Fibroblast of skin of back (primary cell): ENCODE data around the gene SUPT20HL2.
"Not testable (repeated sequence)": the region's sequence is repeated elsewhere in the genome, so short reads cannot be mapped to it uniquely, and the experiment has no call there.

Experiments
- DNase-seq: peaks from one replicate; pipeline ENCODE4 v3.0.0-alpha.2; 2013

The SUPT20HL2 gene

DNA sequence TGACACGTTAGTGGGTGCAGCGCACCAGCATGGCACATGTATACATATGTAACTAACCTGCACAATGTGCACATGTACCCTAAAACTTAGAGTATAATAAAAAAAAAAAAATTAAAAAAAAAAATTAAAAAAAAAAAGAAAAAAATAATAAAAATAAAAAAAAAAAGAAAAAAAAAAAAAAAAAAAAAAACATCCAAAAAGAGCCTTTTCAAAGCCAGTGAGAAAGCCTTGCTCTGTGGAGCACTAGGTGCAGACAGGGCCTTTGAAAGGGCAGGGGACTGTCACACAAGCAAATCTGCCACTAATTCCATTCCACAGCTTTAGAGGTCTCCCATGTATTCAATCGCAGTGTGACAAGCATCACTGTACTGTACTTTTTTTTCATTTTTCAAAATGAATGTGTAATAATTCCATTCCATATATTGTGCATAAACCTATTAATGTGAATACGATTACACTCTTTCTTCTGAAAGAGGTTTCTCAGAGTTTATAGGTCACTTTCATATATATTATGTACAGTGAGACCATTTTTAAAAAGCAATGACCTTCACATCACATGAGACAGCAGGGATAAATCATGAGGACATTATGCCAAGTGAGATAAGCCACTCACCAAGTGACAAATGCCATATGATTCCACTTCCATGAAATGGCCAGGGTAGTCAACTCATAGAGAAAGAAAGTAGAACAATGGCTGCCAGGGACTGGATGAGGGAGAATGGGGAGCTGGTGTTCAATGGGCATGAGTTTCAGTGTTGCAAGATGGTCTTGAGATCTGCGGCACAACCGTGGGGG, 4.1 kb downstream of the SUPT20HL2 start:
- not testable (repeated sequence) for DNase-seq

DNA sequence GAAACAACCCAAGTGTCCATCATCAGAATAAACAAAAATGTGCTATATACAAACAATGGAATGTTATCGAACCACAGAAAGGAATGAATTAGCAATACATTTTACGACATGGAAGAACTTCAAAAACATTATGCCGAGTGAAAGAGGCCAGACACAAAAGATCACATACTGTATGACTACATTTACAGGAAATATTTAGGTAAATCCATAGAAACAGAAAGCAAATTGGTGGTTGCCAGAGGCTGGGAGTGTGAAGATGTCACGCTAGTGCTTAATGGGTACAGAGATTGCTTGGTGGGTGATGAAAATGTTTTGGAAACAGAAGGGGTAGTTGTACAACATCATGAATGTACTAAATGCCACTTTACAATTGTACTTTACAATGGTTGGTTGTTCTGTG, 5.1 kb downstream of the SUPT20HL2 start:
- not testable (repeated sequence) for DNase-seq

DNA sequence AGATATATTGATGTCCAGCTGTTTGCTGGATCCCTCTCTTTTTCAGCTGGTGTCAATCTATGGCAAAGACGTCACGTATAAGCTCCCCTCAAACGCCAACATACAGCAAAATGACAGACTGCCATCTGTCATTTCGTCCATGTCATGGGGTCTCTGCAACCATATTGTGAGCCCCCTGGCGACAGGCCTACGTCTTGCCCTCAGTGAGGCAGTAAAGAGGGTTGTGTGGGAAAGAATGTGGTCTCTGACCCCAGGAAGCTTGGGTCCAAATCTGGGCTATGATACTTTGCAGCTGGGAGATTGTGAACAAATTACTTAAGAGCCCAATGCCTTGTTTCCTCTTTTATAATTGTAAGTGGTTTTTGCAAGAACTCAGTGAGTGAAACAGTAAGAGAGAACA, 7.4 kb downstream of the SUPT20HL2 start:
- DNase-seq: no peak

DNA sequence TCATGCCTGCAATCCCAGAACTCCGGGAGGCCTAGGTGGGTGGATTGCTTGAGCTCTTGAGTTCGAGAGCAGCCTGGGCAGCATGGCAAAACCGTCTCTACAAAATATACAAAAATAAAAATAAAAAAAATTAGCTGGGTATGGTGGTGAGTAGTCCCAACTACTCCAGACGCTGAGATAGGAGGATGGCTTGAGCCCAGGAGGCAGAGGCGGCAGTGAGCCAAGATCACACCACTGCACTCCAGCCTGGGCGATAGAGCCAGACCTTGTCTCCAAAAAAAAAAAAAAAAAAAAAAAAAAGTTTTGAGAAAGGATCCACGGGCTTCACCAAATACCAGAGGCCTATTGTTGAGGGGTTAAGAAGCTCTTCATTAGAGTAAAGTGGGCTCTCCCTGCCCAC, 8.0 kb downstream of the SUPT20HL2 start:
- no peak for DNase-seq

DNA sequence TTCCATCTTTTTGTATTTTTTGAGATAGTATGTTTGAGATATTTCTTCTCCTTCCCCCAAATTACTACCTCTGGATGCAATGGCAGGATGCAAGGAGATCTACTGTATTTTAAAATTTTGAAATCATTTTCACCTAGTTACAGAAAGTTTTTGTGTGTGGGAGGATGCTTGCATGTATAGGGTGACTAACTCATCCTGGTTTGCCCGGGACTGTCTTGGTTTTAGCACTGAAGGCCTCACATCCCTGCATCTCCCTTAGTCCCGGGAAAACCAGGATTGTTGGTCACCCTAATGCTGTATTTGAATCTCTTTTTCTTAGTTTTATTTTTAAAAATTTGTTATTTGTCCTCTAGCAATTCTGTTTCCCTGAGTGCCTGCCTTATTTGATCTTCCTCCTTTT, 12.1 kb downstream of the SUPT20HL2 start:
- DNase-seq: no peak

DNA sequence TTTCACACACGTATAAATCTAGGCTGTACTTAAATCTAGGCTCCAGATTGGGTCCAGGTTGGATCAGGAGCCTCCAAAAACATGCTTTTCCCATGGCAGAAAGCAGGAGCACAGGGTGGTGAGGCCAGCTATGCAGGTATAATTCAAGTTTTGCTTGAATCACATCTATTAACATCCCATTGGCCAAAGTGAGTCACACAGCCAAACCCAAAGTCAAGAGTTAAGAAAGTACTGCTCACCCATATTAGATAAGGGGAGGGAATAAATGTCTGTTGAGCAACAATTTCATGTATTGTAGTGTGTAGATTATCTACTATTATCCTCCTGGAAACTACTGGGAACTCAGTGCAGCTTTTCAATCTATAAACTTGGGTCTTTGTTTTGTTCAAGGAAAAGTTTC, 12.8 kb downstream of the SUPT20HL2 start:
- no peak for DNase-seq

DNA sequence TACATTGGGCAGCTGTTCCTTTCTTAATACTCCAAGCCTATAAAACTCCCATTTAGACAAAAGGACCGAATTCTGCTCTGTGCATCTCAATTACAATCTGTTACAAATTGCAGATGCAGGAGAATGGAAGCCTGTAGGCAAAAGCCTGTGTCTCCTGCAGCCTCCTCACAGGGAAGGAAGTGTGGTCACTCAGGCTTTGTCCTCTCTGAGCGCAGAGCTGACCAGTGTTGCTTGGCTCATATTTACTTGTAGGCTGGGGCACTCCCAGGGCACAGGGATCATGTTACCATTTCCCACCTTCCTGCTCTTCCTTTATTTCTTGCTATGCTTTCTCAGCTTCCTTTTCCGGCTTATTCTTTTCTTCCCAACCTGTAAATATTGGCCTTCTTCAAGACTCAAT, 15.7 kb downstream of the SUPT20HL2 start:
- DNase-seq: no peak

DNA sequence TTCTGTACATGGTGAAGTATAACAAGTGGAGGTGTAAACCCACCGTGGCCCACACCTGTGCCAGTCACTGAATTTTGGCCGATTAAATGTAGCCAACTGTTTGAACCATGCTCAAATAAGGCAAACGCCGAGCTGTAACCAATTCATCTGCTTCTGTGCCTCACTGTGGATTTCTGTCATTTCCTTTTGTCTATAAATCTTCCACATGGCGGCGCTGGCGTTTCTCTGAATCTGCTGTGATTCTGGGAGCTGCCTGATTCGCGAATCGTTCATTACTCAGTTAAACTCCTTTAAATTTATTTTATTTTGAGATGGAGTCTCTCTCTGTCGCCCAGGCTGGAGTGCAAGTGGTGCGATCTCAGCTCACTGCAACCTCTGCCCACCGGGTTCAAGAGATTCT, 19.2 kb downstream of the SUPT20HL2 start:
- peak; percentile 39 for DNase-seq

DNA sequence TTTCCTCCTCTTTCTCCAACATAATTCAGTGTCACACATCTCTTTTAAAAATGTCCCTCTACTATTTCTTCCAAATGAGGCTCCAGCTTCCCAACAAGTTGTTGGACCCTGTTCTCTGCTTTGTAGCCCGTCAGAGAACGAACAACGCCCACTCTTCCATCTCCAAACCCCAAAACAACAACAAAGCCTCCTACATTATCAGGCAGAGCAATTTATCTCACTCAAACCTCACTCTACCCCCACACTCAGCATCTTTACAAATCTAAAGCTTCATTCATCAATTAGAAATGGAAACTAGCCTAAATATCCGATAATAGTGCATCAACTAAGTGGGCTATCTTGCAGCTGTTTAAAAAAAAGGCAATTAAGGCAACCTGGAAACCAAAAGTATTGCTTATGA, 20.5 kb downstream of the SUPT20HL2 start:
- no peak for DNase-seq

DNA sequence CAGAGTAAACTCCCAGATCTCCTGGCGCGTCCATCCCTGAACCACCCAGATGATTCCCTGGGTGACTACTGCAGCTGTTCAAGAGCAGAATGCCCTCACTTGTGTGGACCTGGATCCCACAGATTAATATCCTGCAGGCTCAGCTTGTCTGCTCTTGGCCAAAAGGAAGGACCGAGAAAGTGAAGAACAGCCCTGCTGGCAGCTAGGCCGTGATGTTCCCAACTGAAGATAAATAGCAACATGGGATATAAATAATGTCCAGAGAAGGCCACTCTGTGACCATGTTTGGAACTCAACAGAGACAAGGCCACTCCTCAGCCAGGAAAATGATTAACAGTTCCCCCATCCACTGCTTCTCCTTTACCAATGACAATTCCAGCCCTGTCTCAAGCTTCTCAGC, 21.5 kb downstream of the SUPT20HL2 start:
- no peak for DNase-seq

DNA sequence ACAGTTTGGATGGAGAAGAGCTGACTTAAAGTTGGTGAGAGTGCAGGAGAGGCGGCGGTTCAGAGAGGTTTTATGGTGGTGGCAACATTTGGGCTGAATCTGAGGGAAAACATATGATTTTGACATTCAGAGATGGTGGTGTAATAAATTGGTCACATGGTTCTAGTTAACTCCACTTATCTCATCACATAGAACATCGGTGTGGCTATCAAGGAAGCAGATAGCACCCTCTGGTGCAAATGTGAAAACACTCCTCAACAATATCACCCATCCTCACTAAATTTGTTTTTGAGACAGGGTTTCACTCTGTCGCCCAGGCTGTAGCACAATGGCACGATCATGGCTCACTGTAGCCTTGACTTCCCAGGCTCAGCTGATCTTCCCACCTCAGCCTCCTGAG, 28.8 kb downstream of the SUPT20HL2 start:
- no peak for DNase-seq

DNA sequence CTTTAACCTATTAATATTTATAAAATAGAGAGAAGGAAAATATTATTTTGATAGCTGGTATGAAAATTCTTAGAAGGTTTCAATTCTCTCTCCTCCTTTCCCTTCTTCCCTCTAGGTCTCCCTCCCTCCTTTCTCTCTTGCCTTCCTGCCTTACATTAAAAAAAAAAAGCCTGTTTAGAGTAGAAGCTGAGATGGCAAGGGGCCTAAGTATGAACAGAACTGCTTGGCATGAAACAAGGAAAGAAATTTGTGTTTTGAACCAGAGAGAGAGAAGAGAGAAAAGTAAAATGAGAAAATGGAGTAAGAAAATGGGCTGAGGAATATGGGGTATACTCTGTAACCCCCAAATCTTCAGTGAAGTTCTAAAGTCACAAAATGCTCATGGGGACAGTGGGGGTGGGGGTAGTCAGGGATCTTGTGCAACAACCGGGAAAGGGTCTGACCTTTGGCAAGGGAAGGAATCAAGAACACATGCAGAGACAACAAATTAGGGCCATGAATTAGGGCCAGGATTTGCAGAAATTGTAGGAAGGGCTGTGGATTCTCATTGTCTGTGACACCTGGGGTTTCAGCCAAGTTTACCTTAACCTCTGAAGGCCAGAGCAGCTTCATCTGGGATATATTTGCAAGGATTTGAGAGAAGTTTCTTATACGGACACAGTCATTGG, 30.6 kb downstream of the SUPT20HL2 start:
- DNase-seq: no peak

DNA sequence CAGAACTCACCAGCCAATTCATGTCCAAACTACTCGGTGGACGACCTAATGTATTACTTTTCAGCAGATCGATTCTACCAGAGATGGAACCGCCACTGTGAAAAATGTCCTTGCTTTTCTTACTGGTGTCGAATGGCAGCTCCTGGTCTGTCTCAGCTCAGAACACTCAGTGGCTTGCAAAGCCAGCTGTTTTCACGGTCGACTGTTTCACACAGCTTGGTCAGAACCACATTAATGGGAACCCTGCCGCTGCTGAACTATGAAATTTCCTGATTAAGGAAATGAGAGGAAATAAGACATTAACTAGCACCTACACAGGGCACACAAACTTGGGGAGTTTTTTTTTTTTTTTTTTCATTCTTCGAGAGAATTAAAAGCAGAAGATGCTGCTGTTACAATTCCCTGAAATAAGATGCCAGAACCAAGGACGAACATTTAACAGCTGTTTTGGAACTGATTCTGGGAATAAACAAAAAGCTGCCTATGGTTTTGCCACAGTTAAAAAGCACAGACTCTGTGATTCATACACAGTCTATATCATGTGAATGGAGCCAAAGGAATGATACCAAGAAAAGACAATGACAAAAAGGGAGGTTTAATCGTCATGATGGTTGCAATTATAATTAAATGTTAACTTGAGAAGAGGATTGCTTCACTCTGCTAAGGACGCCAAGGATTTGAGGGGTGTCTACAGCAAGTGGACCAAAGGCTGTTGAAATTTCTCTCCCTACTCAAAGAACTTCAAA, 31.3 kb downstream of the SUPT20HL2 start:
- DNase-seq: peak; percentile 7

DNA sequence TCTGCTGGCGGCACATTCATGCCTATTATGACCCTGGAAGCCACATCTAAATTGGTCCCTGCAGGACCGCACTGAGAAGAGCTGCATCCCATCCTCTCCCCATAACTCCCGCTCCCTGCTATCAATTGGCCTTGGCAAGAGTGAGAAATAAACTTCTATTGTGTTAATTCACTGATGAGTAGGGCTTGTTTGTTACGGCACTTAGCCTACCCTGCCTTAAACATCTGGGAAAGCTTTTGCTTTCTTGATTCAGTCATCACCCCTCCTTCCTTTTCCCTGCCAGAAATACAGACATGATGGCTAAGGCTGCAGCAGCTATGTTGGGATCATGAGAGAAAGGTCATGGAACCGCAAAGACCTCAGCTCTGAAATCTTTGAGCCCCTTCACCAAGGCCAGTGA, 36.5 kb downstream of the SUPT20HL2 start:
- DNase-seq: no peak

DNA sequence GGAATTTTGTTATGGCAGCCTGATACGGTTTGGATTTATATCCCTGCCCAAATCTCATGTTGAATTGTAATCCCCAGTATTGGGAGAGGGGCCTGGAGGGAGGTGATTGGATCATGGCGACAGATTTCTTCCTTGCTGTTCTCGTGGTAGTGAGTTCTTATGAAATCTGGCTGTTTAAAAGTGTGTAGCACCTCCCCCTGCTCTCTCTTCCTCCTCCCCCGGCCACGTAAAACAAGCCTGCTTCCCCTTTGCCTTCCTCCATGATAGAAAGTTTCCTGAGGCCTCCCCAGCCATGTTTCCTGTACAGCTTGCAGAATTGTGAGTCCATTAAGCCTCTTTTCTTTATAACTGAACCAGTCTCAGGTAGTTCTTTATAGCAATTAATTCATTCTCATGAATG, 37.9 kb downstream of the SUPT20HL2 start:
- DNase-seq: no peak

DNA sequence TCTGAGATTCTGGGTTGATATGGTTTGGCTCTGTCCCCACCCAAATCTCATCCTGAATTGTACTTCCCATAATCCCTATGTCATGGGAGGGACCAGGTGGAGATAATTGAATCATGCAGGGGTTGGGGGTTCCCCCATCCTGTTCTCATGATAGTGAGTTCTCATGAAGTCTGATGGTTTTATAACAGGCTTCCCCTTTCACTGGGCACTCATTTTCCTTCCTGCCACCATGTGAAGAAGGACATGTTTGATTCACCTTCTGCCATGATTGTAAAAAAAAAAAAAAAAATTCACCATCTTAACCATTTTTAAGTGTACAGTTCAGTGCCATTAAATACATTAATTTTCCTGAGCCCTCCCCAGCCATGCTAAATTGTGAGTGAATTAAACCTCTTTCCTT, 42.6 kb downstream of the SUPT20HL2 start:
- DNase-seq: no peak

DNA sequence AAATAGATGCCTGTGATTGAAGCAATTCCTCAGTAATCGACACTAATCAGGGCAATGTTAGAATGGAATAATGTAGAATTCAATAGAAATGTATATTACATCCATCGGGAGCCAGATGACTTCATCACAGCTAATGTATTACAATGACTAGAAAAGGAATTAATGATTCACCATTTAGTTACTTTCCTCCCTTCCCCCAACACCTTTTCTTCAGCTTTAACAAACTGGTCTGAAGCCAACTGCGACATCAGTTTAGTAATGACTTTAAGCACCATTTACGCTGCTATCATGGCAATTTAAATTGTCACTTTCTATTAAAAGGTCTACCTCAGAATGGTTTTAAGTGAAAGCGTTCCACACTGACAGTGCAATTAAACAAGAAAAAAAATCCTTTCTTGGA, 45.1 kb downstream of the SUPT20HL2 start:
- no peak for DNase-seq

DNA sequence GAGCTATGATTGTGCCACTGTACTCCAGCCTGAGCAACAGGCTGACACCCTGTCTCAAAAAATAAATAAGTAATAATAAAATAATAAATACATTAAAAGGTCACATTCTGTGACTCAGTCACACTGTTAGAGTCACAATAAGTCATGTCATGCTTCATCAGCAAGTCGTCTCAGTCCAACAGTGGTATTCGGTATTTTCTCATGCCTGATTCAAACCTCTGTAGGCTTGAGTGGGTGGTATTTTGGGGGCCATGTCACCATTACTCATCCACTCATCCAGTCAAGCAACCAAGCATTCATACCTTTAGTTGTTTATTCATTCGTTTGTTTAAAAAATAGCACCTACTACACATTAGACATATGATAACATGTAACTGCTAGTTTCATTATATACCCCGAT, 46.9 kb downstream of the SUPT20HL2 start:
- peak; percentile 70 for DNase-seq

DNA sequence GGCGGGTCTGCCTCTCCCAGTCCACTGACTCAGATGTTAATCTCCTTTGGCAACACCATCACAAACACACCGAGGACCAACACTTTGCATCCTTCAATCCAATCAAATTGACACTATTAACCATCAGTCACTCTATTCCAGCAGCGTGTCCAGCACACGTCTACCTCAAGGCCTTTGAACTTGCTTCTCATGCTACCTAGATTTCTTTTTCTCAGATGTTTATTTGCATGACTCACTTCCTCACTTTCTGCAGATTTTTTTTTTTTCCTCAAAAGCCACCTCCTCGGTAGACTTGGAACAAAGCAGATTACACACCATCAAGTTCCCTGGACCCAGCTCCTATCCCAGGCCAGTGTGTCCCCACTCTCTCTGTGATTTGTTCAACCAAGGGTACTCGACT, 49.5 kb downstream of the SUPT20HL2 start:
- no peak for DNase-seq

DNA sequence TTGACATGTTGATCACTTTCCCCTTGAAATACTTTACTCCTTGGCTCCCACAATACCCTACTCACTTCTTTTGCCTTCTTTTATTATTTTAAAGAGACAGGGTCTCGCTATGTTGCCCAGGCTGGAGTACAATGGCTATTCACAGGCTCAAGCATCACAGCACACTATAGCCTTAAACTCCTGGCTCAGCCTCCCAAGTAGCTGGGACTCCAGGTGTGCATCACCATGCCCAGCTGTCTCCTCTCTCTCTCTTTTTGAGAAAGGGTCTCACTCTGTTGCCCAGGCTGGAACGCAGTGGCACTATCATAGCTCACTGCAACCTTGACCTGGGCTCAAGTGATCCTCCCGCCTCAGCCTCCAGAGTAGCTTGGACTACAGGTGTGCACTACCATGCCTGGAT, 51.6 kb downstream of the SUPT20HL2 start:
- DNase-seq: no peak
